ENCODE measurements around the gene RGR.

Gene RGR, protein sequence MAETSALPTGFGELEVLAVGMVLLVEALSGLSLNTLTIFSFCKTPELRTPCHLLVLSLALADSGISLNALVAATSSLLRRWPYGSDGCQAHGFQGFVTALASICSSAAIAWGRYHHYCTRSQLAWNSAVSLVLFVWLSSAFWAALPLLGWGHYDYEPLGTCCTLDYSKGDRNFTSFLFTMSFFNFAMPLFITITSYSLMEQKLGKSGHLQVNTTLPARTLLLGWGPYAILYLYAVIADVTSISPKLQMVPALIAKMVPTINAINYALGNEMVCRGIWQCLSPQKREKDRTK

DNA sequence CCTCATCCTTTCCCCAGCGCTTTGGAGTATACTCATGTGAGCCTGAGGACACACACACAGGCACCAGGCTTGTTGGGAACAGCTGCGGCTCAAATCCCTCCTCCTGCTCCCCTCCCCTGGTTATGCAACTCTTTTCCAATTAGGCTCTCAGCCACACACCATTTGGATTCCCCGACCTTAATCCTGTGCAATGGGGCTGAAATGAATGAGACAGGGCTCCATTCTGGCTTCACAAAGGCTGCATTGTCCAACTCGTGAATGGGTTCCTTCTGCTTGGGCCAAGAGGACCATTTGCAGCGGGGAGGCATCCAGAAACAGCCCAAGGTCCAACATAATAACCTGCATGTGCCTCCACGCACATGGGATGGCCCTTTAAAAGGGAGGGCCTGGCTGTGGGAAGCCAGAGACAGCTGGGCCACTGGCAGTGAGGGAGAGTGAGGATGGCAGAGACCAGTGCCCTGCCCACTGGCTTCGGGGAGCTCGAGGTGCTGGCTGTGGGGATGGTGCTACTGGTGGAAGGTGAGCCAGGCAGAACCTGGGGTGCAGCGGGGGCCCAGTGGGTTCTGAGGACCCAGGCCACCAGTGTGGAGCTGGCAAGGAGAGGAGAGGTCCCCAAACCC, at the start of gene RGR:
RGR (plus strand) TSS at position 403 of the 620 bp plus-strand sequence; CDS start at position 441, 38 bp downstream.
- H3K9me3 ChIP-seq, result no peaks in the 10 kb centered on the region
- H3K27me3 ChIP-seq, result no peaks in the 10 kb centered on the region
- H3K27ac ChIP-seq, result no peak within 1 kb of the TSS
- TF ChIP-seq, protein P1, sequence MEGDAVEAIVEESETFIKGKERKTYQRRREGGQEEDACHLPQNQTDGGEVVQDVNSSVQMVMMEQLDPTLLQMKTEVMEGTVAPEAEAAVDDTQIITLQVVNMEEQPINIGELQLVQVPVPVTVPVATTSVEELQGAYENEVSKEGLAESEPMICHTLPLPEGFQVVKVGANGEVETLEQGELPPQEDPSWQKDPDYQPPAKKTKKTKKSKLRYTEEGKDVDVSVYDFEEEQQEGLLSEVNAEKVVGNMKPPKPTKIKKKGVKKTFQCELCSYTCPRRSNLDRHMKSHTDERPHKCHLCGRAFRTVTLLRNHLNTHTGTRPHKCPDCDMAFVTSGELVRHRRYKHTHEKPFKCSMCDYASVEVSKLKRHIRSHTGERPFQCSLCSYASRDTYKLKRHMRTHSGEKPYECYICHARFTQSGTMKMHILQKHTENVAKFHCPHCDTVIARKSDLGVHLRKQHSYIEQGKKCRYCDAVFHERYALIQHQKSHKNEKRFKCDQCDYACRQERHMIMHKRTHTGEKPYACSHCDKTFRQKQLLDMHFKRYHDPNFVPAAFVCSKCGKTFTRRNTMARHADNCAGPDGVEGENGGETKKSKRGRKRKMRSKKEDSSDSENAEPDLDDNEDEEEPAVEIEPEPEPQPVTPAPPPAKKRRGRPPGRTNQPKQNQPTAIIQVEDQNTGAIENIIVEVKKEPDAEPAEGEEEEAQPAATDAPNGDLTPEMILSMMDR (IDR thresholded peaks at IDR 0.05), result no peak
- H3K36me3 ChIP-seq, result no peaks in the 10 kb centered on the region
- H3K4me3 ChIP-seq (ENCODE audit: low read depth in 1 of 2, low read length in 1 of 2), result no peak within 1 kb of the TSS
- H3K4me1 ChIP-seq (ENCODE audit: control insufficient read depth in 1 of 2, insufficient read depth in 1 of 2, low read depth in 1 of 2, low read length in 1 of 2), result no peaks in the 10 kb centered on the region

DNA sequence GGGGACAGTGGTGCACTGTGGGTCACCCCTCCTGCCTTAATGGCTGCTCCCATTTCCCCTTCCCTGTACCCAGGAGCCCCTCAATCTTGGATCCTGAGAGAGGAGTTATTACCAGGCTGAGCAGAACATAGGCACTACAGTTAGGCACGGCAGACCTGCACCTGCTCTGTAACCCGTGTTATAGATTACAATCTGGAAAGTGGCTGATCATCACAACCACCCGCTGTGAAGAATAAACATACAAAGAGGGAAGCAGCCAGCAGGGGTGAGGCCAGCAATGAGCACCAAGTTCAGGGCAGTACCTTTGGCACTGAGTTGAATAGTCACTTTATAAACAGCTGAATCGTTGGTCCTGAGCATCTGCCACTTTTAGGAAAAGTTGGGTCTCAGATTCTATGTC, 48.8 kb upstream of the RGR start:
- Histone ChIP-seq H3K36me3 (no peaks in the 10 kb centered on the region), H3K4me3 (ENCODE audit: low read depth in 1 of 2, low read length in 1 of 2) (no peak overlapping the region), H3K27me3 (peaks cover 94% of the 10 kb centered on the region), H3K9me3 (no peaks in the 10 kb centered on the region), H3K27ac (no peak overlapping the region), H3K4me1 (ENCODE audit: control insufficient read depth in 1 of 2, insufficient read depth in 1 of 2, low read depth in 1 of 2, low read length in 1 of 2) (peaks cover 0 to 9% of the 10 kb centered on the region in 2 experiments)
- TF ChIP-seq, protein P1 (IDR thresholded peaks at IDR 0.05), result no peak

DNA sequence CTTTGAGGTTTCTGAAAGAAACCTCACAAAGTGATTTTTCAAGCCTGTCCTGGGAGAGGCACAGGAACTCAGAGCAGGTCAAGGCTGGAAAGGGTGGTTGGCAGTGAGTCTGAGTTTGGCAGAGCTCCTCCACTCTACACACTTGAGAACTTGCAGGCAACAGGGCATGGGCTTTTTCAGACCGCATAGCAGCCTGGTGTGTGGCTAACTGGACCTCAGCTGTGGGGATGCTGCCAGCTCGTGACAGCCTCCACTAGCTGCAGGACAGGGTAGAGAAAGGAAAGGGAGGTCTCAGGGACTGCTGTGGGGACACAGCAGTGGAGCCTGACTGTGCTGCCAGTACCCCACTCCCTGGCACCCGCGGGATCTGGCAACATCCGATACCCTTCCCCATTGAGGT, 47.9 kb upstream of the RGR start:
- peaks cover 88% of the 10 kb centered on the region for H3K27me3 ChIP-seq
- H3K4me3 ChIP-seq (ENCODE audit: low read depth in 1 of 2, low read length in 1 of 2), result no peak overlapping the region
- H3K4me1 ChIP-seq (ENCODE audit: control insufficient read depth in 1 of 2, insufficient read depth in 1 of 2, low read depth in 1 of 2, low read length in 1 of 2), result peaks cover 0 to 9% of the 10 kb centered on the region in 2 experiments
- no peaks in the 10 kb centered on the region for H3K9me3 ChIP-seq
- no peak overlapping the region for H3K27ac ChIP-seq
- H3K36me3 ChIP-seq, result no peaks in the 10 kb centered on the region
- TF ChIP-seq, protein P1 (IDR thresholded peaks at IDR 0.05), result no peak

DNA sequence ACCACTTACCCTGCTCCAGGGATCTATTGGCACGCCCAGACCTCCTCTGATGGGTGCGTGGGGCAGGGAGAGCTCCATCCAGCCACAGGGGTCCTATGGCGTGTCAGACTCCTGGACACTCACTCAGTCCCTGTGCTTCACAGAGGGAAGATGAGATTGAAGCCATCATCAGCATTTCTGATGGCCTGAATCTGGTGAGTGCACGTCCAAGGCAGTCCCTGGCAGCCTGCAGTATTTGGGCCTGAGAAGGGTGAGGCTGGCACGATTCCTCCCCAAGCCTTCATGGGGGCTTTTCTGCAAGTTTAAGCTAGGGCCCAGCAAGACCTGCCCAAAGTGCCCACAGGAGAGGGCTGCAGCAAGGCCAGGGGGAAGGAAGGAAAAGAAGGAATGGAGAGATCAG, 47.2 kb upstream of the RGR start:
- no peaks in the 10 kb centered on the region for H3K36me3 ChIP-seq
- peaks cover 0 to 9% of the 10 kb centered on the region in 2 experiments for H3K4me1 ChIP-seq (ENCODE audit: control insufficient read depth in 1 of 2, insufficient read depth in 1 of 2, low read depth in 1 of 2, low read length in 1 of 2)
- no peak overlapping the region for H3K4me3 ChIP-seq (ENCODE audit: low read depth in 1 of 2, low read length in 1 of 2)
- H3K27me3 ChIP-seq, result peaks cover 81% of the 10 kb centered on the region
- H3K27ac ChIP-seq, result no peak overlapping the region
- no peaks in the 10 kb centered on the region for H3K9me3 ChIP-seq
- TF ChIP-seq, protein P1 (IDR thresholded peaks at IDR 0.05), result no peak

DNA sequence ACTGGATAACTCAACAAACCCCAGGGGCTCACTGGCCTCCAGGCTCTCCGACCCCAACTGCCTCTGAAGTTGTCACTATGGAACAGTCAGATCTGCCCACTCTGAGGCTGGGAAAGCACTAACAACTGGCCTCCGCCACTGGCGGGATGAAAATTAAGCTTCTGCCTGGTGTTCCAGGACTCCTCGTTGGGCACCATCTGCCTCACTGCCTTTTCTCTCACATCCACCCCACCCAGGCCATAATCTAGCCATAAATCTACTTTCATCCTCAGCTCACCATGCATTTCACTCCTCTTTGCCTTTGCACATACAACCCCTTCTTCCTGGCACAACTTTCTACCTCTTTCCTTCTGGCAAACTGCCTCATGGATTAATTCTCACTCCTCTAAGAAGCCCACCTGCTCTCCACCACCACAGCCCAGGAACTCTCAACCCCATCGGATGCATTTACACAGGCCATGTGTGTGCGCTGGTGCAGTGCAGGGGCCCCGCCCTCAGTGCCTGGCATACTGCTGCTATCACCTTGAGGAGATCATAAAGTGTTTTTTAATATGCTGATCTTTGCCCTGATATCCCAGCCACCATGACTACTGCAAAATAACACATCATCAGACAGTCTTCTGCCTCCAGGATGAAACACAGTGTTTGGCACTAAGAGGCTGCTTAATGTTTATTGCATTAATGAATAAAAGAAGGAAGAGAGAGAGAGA, 46.5 kb upstream of the RGR start:
- Histone ChIP-seq H3K36me3 (no peaks in the 10 kb centered on the region), H3K27me3 (peaks cover 73% of the 10 kb centered on the region), H3K27ac (no peak overlapping the region), H3K4me3 (ENCODE audit: low read depth in 1 of 2, low read length in 1 of 2) (no peak overlapping the region), H3K9me3 (no peaks in the 10 kb centered on the region), H3K4me1 (ENCODE audit: control insufficient read depth in 1 of 2, insufficient read depth in 1 of 2, low read depth in 1 of 2, low read length in 1 of 2) (peaks cover 0 to 9% of the 10 kb centered on the region in 2 experiments)
- TF ChIP-seq, protein P1 (IDR thresholded peaks at IDR 0.05), result no peak

Data from neutrophil (primary cell).